ENCODE results near the gene ZNF217.
"Not testable (repeated sequence)": the region's sequence is repeated elsewhere in the genome, so short reads cannot be mapped to it uniquely, and the experiment has no call there.

ZNF217 gene

DNA sequence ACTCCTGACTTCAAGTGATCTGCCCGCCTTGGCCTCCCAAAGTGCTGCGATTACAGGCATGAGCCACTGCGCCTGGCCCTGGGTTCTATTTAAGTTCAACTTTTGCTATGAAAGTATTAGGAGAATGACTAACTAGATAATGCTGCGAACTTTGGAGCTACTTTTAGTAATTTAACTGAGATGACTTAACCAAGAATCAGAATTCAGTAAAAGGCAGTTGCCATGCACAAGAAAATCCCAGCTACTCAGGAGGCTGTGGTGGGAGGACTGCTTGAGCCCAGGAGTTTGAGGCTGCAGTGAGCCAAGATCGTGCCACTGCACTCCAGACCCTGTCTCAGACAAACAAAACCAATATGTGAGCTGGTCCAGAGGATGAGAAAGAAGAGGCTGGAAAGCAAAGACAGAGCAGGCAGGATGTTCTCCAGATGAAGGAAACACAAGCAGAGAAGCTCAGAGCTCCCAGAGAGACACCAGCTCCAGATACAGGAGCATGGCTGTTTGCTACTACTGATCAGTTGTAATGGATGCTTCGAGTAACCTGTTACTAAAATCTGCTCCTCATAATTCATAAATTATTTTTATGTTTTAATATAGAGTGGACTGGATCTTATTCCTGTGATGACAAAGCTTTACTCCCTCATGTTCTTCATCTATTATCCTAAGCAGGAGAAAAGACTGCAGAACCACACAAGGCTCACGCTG lies 23.9 kb downstream of the ZNF217 start:
- Mint-ChIP-seq H3K36me3 (ENCODE audit: low read depth) (peaks cover 94% of the 10 kb centered on the region), H3K27ac (peak overlapping the region; percentile 75), H3K9me3 (no peaks in the 10 kb centered on the region), H3K27me3 (ENCODE audit: low read depth, poor library complexity) (no peaks in the 10 kb centered on the region), H3K4me1 (no peaks in the 10 kb centered on the region), H3K4me3 (no peak overlapping the region)
- TF ChIP-seq, protein P1, sequence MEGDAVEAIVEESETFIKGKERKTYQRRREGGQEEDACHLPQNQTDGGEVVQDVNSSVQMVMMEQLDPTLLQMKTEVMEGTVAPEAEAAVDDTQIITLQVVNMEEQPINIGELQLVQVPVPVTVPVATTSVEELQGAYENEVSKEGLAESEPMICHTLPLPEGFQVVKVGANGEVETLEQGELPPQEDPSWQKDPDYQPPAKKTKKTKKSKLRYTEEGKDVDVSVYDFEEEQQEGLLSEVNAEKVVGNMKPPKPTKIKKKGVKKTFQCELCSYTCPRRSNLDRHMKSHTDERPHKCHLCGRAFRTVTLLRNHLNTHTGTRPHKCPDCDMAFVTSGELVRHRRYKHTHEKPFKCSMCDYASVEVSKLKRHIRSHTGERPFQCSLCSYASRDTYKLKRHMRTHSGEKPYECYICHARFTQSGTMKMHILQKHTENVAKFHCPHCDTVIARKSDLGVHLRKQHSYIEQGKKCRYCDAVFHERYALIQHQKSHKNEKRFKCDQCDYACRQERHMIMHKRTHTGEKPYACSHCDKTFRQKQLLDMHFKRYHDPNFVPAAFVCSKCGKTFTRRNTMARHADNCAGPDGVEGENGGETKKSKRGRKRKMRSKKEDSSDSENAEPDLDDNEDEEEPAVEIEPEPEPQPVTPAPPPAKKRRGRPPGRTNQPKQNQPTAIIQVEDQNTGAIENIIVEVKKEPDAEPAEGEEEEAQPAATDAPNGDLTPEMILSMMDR (IDR thresholded peaks at IDR 0.05): no peak
- no peak for DNase-seq

DNA sequence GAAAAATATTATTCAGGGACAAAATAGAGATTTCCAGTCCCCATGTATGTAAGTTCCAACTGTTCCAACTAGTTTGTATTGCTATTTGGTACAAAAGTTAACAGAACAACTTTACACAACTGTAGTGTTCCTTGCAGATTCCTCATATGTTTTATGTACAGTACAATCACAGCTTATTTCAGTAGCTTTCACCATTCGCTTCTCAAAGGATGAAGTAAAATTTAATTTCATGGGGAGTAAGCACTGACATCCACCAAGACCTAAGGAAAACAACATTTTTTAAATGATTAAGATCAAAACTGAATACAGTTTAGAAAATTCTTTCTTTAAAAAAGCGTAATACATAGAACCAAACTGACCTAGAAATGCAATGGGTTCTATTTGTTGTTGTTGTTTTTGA lies 24.6 kb downstream of the ZNF217 start:
- no peak overlapping the region for H3K27ac Mint-ChIP-seq
- H3K27me3 Mint-ChIP-seq (ENCODE audit: low read depth, poor library complexity): no peaks in the 10 kb centered on the region
- peaks cover 90% of the 10 kb centered on the region for H3K36me3 Mint-ChIP-seq (ENCODE audit: low read depth)
- no peak overlapping the region for H3K4me3 Mint-ChIP-seq
- no peak for DNase-seq
- no peaks in the 10 kb centered on the region for H3K9me3 Mint-ChIP-seq
- TF ChIP-seq, protein P1 (IDR thresholded peaks at IDR 0.05): no peak
- H3K4me1 Mint-ChIP-seq: no peaks in the 10 kb centered on the region

DNA sequence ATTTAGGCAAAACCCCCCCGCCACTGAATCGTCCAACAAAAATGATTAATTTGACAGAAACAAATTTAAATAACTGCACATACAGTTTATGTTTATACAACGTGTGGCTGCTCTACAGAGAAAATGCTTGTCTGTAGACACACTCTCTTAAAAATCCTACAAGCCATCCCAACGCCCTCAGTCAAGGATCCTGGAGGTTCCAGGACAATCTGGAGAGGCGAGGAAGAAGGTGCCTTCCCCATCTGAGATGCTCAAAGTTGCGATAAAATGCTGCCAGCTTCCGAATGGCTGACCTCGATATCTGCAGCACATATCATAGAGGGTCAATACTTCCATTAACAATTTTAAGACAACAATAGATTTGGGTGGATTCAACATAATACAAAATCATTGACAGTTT lies 25.3 kb downstream of the ZNF217 start:
- no peaks in the 10 kb centered on the region for H3K4me1 Mint-ChIP-seq
- no peaks in the 10 kb centered on the region for H3K9me3 Mint-ChIP-seq
- no peak overlapping the region for H3K27ac Mint-ChIP-seq
- no peak for DNase-seq
- H3K4me3 Mint-ChIP-seq: no peak overlapping the region
- no peaks in the 10 kb centered on the region for H3K27me3 Mint-ChIP-seq (ENCODE audit: low read depth, poor library complexity)
- TF ChIP-seq, protein P1 (IDR thresholded peaks at IDR 0.05): no peak
- peaks cover 86% of the 10 kb centered on the region for H3K36me3 Mint-ChIP-seq (ENCODE audit: low read depth)

DNA sequence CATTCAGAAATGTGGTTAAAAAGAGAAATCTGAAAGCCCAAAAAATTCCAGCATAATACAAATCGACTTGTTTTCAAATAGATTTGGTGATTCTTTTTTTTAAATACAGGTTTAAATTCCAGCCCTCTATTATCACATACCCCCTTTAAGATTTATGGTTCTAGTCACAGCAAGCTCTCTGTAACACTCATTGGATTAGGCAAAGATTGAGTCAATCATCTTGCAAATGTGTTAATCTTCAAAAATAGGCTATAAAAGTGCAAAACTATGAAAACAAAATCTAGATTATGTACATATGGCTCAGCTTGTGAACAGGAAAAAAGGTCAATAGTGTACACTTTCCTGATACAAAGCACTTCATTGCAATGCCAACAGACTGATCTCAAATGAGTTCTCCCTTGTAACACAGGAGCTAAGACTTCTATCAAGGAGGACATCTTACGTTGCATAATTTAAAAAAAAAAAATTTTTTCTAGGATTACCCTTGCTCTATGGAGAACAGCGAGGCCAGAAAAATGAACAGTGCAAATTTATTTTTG lies 26.2 kb downstream of the ZNF217 start:
- peaks cover 78% of the 10 kb centered on the region for H3K36me3 Mint-ChIP-seq (ENCODE audit: low read depth)
- DNase-seq: no peak
- TF ChIP-seq, protein P1 (IDR thresholded peaks at IDR 0.05): no peak
- no peak overlapping the region for H3K27ac Mint-ChIP-seq
- no peaks in the 10 kb centered on the region for H3K27me3 Mint-ChIP-seq (ENCODE audit: low read depth, poor library complexity)
- H3K4me1 Mint-ChIP-seq: no peaks in the 10 kb centered on the region
- H3K4me3 Mint-ChIP-seq: no peak overlapping the region
- no peaks in the 10 kb centered on the region for H3K9me3 Mint-ChIP-seq

DNA sequence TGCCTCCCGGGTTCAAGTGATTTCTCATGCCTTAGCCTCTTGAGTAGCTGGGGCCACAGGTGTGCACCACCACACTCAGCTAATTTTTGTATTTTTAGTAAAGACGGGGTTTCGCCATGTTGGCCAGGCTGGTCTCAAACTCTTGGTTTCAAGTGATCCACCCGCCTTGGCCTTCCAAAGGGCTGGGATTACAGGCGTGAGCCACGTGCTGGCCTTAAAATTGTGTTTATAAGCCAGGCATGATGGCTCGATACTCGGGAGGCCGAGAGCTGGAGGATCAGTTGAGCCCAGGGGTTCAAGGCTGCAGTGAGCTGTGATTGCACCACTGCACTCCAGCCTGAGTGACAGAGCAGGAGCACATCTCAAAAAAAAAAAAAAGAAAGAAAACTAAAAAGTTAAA lies 27.0 kb downstream of the ZNF217 start:
- not testable (repeated sequence) for H3K27ac Mint-ChIP-seq; H3K9me3 Mint-ChIP-seq; H3K4me1 Mint-ChIP-seq; H3K27me3 Mint-ChIP-seq (ENCODE audit: low read depth, poor library complexity); H3K4me3 Mint-ChIP-seq; DNase-seq
- peaks cover 70% of the 10 kb centered on the region for H3K36me3 Mint-ChIP-seq (ENCODE audit: low read depth)

DNA sequence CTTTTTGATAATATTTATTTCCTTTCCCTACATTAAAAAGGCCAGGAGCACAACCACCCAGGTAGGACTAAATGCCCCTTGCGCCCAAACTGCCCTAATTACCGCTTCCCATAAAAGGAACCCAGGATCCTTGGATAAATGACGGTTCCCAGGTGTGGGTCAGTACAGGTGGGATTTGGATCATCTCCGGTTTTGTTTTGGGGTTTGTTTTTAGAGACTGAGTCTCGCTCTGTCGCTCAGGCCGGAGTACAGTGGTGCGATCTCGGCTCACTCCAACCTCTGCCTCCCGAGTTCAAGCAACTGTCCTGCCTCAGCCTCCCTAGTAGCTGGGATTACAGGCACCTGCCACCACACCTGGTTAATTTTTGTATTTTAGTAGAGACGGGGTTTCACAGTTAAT lies 28.4 kb downstream of the ZNF217 start:
- Mint-ChIP-seq H3K27ac (peak overlapping the region; percentile 64), H3K4me3 (no peak overlapping the region), H3K36me3 (ENCODE audit: low read depth) (peaks cover 56% of the 10 kb centered on the region), H3K9me3 (no peaks in the 10 kb centered on the region), H3K4me1 (no peaks in the 10 kb centered on the region), H3K27me3 (ENCODE audit: low read depth, poor library complexity) (no peaks in the 10 kb centered on the region)
- DNase-seq: no peak
- TF ChIP-seq, protein P1 (IDR thresholded peaks at IDR 0.05): no peak

DNA sequence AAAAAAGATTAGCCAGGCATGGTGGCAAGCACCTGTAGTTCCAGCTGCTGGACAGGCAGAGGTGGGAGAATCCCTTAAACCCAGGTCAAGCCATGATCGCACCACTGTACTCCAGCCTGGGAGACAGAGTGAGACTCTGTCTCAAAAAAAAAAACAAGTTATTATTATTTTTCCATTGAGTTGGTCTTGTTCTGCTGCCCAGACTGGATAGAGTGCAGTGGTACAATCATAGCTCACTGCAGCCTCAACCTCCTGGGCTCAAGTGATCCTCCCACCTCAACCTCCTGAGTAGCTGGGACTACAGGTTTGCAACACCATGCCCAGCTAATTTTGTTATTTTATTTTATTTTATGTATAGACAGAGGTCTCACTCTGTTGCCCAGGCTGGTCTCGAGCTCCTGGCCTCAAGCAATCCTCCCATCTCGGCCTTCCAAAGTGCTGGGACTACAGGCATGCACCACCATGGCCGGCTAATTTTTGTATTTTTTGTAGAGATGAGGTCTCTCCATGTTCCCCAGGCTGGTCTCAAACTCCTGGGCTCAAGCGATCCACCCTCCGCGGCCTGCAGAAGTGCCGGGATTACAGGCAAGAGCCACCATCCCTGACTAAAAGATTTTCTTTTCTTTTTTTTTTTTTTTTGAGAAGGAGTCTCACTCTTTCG lies 31.4 kb downstream of the ZNF217 start:
- not testable (repeated sequence) for H3K9me3 Mint-ChIP-seq; H3K4me1 Mint-ChIP-seq; H3K4me3 Mint-ChIP-seq; H3K27me3 Mint-ChIP-seq (ENCODE audit: low read depth, poor library complexity); DNase-seq; H3K27ac Mint-ChIP-seq
- H3K36me3 Mint-ChIP-seq (ENCODE audit: low read depth): peaks cover 32% of the 10 kb centered on the region

All from nephron progenitor cell (in vitro differentiated cells).